Measurements from ENCODE around the gene CFAP68.

The CFAP68 gene

DNA sequence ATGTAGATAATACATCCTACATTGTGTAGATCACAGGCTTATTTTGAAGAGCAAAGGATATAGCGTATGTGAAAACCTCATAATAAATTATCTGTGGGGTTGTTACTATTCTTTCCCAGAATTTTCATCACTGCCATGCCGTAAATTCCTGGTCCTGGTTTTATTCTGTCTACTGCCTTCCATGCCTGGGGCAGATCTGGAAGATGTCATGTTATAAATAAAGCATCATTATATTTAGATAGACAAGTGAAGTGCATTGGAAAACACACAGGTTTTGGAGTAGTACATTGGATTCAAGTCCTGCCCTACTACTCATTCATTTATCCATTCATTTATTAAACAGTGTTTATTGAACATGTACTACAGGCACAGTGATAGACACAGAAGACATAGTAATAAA, 41.6 kb downstream of the CFAP68 start:
- no peak for DNase-seq (ENCODE audit: low read depth in 2 of 2)
- TF ChIP-seq, protein P1, sequence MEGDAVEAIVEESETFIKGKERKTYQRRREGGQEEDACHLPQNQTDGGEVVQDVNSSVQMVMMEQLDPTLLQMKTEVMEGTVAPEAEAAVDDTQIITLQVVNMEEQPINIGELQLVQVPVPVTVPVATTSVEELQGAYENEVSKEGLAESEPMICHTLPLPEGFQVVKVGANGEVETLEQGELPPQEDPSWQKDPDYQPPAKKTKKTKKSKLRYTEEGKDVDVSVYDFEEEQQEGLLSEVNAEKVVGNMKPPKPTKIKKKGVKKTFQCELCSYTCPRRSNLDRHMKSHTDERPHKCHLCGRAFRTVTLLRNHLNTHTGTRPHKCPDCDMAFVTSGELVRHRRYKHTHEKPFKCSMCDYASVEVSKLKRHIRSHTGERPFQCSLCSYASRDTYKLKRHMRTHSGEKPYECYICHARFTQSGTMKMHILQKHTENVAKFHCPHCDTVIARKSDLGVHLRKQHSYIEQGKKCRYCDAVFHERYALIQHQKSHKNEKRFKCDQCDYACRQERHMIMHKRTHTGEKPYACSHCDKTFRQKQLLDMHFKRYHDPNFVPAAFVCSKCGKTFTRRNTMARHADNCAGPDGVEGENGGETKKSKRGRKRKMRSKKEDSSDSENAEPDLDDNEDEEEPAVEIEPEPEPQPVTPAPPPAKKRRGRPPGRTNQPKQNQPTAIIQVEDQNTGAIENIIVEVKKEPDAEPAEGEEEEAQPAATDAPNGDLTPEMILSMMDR (IDR thresholded peaks at IDR 0.05; ENCODE audit: low read depth, low read length), result no peak
- no peak overlapping the region for H3K4me3 ChIP-seq (replicated peaks in 1 of 2; ENCODE audit: low read depth in 2 of 2, low read length in 2 of 2)

DNA sequence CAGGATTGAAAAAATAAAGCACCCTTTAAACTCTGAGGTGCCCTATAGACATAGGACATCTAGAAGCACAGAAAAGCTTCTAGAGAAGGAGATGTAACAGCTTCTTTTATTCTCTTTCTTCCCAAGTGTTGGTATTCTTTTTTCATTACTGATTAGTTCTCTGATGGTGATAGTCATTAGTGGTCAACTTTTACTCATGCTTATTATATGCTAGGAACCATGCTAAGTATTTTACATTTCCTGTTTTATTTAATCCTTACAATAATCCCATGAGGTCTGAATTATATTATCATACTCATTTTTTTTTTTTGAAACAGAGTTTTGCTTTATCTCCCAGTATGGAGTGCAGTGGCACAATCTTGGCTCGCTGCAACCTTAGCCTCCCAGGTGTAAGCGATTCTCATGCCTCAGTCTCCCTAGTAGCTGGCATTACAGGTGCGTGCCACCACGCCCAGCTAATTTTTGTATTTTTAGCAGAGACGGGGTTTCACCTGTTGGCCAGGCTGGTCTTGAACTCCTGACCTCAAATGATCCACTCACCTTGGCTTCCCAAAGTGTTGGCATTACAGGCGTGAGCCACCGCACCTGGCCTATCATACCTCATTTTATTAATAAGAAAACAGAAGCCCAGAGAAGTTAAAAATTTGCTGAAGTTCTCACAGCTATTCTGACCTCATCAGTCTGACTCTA, 42.3 kb downstream of the CFAP68 start:
- no peak for DNase-seq (ENCODE audit: low read depth in 2 of 2)
- H3K4me3 ChIP-seq (replicated peaks in 1 of 2; ENCODE audit: low read depth in 2 of 2, low read length in 2 of 2), result no peak overlapping the region
- TF ChIP-seq, protein P1 (IDR thresholded peaks at IDR 0.05; ENCODE audit: low read depth, low read length), result no peak

DNA sequence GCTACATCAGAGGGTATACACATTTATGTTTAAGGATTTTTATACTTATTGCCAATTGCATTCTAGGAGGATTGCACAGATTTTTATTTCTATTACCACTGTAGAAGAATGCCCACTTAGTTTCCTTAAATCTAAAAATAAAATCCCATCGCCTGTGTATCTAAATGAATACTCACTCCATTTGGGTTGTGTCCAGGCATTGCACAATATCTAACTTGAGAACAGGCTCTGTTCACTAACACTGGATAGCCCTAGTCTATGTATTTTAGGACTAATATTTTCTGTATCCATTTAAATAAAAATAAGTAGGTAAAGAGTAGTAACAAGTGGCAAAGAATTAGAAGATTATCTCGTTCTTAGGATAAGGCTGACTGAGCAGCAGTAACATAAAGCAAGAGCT, 43.5 kb downstream of the CFAP68 start:
- peak; percentile 89 to 90 for DNase-seq (ENCODE audit: low read depth in 2 of 2)
- no peak overlapping the region for H3K4me3 ChIP-seq (replicated peaks in 1 of 2; ENCODE audit: low read depth in 2 of 2, low read length in 2 of 2)
- TF ChIP-seq, protein P1 (IDR thresholded peaks at IDR 0.05; ENCODE audit: low read depth, low read length), result no peak

DNA sequence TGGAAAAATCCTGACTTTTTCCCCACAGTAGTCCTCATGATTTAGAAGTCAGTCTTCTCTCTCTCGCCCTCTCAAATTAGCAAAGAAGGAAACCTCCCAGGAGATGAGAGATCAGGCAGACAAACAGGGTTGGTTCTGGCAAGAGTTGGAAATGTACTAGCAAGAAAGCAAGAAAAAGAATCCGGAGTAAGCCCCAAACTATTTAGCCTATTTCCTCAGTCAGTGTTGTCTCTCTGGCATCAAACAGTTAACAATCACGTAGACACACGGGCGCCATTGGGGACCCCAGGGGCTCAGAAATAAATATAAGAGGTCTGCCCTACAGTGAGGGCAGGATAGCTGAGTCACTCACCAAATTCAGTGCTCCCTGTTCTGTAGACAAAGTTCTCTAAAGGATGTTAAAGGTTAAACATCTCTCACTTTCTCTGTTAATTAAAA, 44.0 kb downstream of the CFAP68 start:
- TF ChIP-seq, protein P1 (IDR thresholded peaks at IDR 0.05; ENCODE audit: low read depth, low read length), result no peak
- no peak overlapping the region for H3K4me3 ChIP-seq (replicated peaks in 1 of 2; ENCODE audit: low read depth in 2 of 2, low read length in 2 of 2)

DNA sequence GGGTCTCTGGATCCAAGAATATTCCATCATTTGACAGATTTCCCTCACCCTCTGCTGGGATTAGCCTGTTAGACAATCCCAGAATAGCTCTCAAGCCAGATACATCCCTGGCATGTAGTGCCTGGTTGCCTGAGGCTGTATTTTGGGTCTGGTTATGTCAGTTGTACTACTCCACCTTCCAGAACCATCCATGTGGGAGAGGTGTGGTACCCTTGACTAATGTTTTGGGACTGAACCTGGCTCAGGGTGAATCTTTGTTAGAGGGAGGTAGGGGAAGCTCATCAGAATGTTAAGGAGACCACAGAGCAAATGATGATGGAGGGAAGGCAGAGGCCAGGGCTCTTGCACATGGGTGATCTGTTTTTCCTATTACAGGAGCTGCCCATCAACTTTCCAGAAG, 44.6 kb downstream of the CFAP68 start:
- TF ChIP-seq, protein P1 (IDR thresholded peaks at IDR 0.05; ENCODE audit: low read depth, low read length), result no peak
- DNase-seq (ENCODE audit: low read depth in 2 of 2), result no peak
- no peak overlapping the region for H3K4me3 ChIP-seq (replicated peaks in 1 of 2; ENCODE audit: low read depth in 2 of 2, low read length in 2 of 2)

More for the DNA sequence above, 44.0 kb downstream of the CFAP68 start:
- peak; percentile 48 to 78 for DNase-seq (ENCODE audit: low read depth in 2 of 2)

DNA sequence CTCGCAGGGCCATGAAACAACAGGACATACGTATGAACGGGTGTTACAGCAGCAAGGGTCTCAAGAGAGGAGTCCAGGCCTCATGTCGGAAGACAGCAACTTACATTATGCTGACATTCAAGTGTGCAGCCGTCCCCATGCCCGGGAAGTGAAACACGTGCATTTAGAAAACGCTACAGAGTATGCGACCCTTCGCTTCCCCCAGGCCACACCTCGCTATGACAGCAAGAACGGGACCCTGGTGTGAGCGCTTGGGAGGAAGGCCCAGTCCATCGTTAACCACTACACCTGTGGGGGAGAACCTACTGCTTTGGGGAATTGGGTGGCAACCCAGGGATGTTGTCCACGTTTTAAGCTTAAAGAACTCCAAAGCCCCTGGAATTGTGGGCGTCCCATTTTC, 46.6 kb downstream of the CFAP68 start:
- TF ChIP-seq, protein P1 (IDR thresholded peaks at IDR 0.05; ENCODE audit: low read depth, low read length), result no peak
- no peak overlapping the region for H3K4me3 ChIP-seq (replicated peaks in 1 of 2; ENCODE audit: low read depth in 2 of 2, low read length in 2 of 2)
- DNase-seq (ENCODE audit: low read depth in 2 of 2), result no peak
